PC-3 (cell line): ENCODE measurements around the gene ANKH.

Experiments
- CTCF ChIP-seq: fragments of 300-600 bp; sonication (generic); conservative IDR thresholded peaks from 2 replicates; pipeline ENCODE4 v1.5.1; 2017; ENCODE audit warnings: antibody characterized with exemption, low read depth, mild to moderate bottlenecking, low read length
- EZH2 ChIP-seq: fragments of 300-600 bp; sonication (generic); IDR thresholded peaks from one replicate; pipeline ENCODE4 v1.6.1; 2017; ENCODE audit warnings: antibody characterized with exemption, mild to moderate bottlenecking, low read length; ENCODE audit not compliant: unreplicated experiment
- EZH2phosphoT487 ChIP-seq: fragments of 300-600 bp; sonication (generic); IDR thresholded peaks from 2 replicates; pipeline ENCODE4 v1.6.1; 2018; ENCODE audit warnings: mild to moderate bottlenecking, antibody characterized with exemption, low read length, borderline replicate concordance

- TF ChIP-seq EZH2 (no peak), CTCF (no peak), EZH2phosphoT487 (no peak)
Measured at GRCh38 chr5:14896131-14896530, 24.6 kb upstream of the ANKH start.
